Upper lobe of right lung (tissue), 1 donor: ENCODE measurements around the gene CTNNA1. TPM values are rescaled to one million over a fixed set of nuclear protein-coding genes. Genes with fewer than 3 reads are reported as not detected.

Source experiments
- ATAC-seq: fragments of 200-7000 bp; cut with Tn5 transposase; one replicate; pipeline ENCODE4 v1.9.1; 2020; ENCODE audit warnings: mild to moderate bottlenecking, moderate library complexity
- DNase-seq: peaks from one replicate; pipeline ENCODE4 v3.0.0-alpha.2; 2020
- H3K27ac ChIP-seq: fragments of 200-600 bp; one replicate; pipeline ENCODE4 v1.8.0; 2022
- H3K27me3 ChIP-seq: fragments of 200-600 bp; one replicate; pipeline ENCODE4 v1.8.0; 2022; ENCODE audit warnings: mild to moderate bottlenecking
- H3K36me3 ChIP-seq: fragments of 200-600 bp; one replicate; pipeline ENCODE4 v1.8.0; 2022
- H3K4me1 ChIP-seq: fragments of 200-600 bp; one replicate; pipeline ENCODE4 v1.8.0; 2022
- H3K4me3 ChIP-seq: fragments of 200-600 bp; one replicate; pipeline ENCODE4 v1.8.0; 2022; ENCODE audit warnings: mild to moderate bottlenecking
- H3K9me3 ChIP-seq: fragments of 200-600 bp; one replicate; pipeline ENCODE4 v1.8.0; 2022
- CTCF ChIP-seq: fragments of 200-600 bp; IDR thresholded peaks from one replicate; pipeline ENCODE4 v1.8.0; 2022; ENCODE audit warnings: antibody characterized with exemption
- intact Hi-C: fragments of 100-400 bp; cut with DNase I; formaldehyde crosslinking; loops from one replicate; pipeline ENCODE4 v1.11.0; 2022
- total RNA-seq: library from RNA; stranded (reverse); fragmentation: NEBNext Ultra II Directional; extraction: Animal tissue kit (Norgen Biotek cat#: 25700); gene quantifications from one replicate; pipeline ENCODE4 v1.2.1, GENCODE V29; 2021
- donor health status: DM: no; HTN: yes; CAD: no; lungs with severe emphysema.

Gene CTNNA1
- total RNA-seq, 1 donor from 2014 or later, result 362 TPM

- Histone ChIP-seq H3K4me3 (no peak overlapping the region), H3K4me1 (peaks cover 19% of the 10 kb centered on the region), H3K9me3 (no peaks in the 10 kb centered on the region), H3K27me3 (no peaks in the 10 kb centered on the region), H3K36me3 (no peaks in the 10 kb centered on the region), H3K27ac (no peak overlapping the region)
- DNase-seq (no peak), ATAC-seq (no peak)
- TF ChIP-seq CTCF, result no peak
- intact Hi-C loops, result no loop called here
Measured at GRCh38 chr5:138850865-138851435, 97.7 kb downstream of the CTNNA1 start.

- H3K4me3 ChIP-seq, result no peak overlapping the region
- DNase-seq, result no peak
- no peak overlapping the region for H3K27ac ChIP-seq
- no peak for ATAC-seq
- no peaks in the 10 kb centered on the region for H3K36me3 ChIP-seq
- H3K9me3 ChIP-seq, result no peaks in the 10 kb centered on the region
- intact Hi-C loops, result no loop called here
- H3K27me3 ChIP-seq, result no peaks in the 10 kb centered on the region
- no peak for TF ChIP-seq CTCF
- H3K4me1 ChIP-seq, result peaks cover 13% of the 10 kb centered on the region
Measured at GRCh38 chr5:138853132-138853531, 99.9 kb downstream of the CTNNA1 start.

- no peak for TF ChIP-seq CTCF
- peaks cover 10% of the 10 kb centered on the region for H3K9me3 ChIP-seq
- no peaks in the 10 kb centered on the region for H3K36me3 ChIP-seq
- H3K4me1 ChIP-seq, result peaks cover 15% of the 10 kb centered on the region
- no peak overlapping the region for H3K27ac ChIP-seq
- no peaks in the 10 kb centered on the region for H3K27me3 ChIP-seq
- DNase-seq, result no peak
- no peak for ATAC-seq
- H3K4me3 ChIP-seq, result no peak overlapping the region
- intact Hi-C loops, result no loop called here
Measured at GRCh38 chr5:138867011-138867410, 113.8 kb downstream of the CTNNA1 start.

GRCh38 chr5:138869038-138869437 lies 115.8 kb downstream of the CTNNA1 start:
- no peak for DNase-seq
- H3K4me3 ChIP-seq, result no peak overlapping the region
- no peaks in the 10 kb centered on the region for H3K27me3 ChIP-seq
- H3K4me1 ChIP-seq, result peaks cover 22% of the 10 kb centered on the region
- TF ChIP-seq CTCF, result no peak
- H3K9me3 ChIP-seq, result no peaks in the 10 kb centered on the region
- intact Hi-C loops, result no loop called here
- ATAC-seq, result no peak
- no peak overlapping the region for H3K27ac ChIP-seq
- H3K36me3 ChIP-seq, result no peaks in the 10 kb centered on the region

- Histone ChIP-seq H3K4me3 (no peak overlapping the region), H3K9me3 (no peaks in the 10 kb centered on the region), H3K27ac (no peak overlapping the region), H3K36me3 (no peaks in the 10 kb centered on the region), H3K4me1 (peaks cover 31% of the 10 kb centered on the region), H3K27me3 (no peaks in the 10 kb centered on the region)
- no peak for ATAC-seq
- intact Hi-C loops, result no loop called here
- no peak for TF ChIP-seq CTCF
- no peak for DNase-seq
Measured at GRCh38 chr5:138869763-138870500, 116.7 kb downstream of the CTNNA1 start.
